Breast epithelium (tissue), 4 donors: ENCODE data around the gene SNTG2. TPM values are rescaled to one million over a fixed set of nuclear protein-coding genes. Genes with fewer than 3 reads are reported as not detected.

Source experiments
- DNase-seq, 2 donors: peaks; one replicate each; pipeline ENCODE4 v3.0.0-alpha.2; 2019; ENCODE audit warnings: low spot score in 2 of 2
- H3K27ac ChIP-seq, 2 donors: fragments of 200-600 bp; sonication (generic) in 1 of 2; one replicate each; pipeline ENCODE4 v1.5.1; 2016 to 2019; ENCODE audit warnings: mild to moderate bottlenecking in 1 of 2
- H3K27me3 ChIP-seq, 2 donors: fragments of 200-600 bp; sonication (generic) in 1 of 2; one replicate each; pipeline versions ENCODE4 v1.5.1 to v1.6.0; 2017 to 2019; ENCODE audit warnings: control low read depth in 1 of 2, mild to moderate bottlenecking in 1 of 2
- H3K36me3 ChIP-seq: fragments of 200-600 bp; one replicate; pipeline ENCODE4 v1.5.1; 2019
- H3K4me1 ChIP-seq, 2 donors: fragments of 200-600 bp; sonication (generic); one replicate each; pipeline ENCODE4 v1.5.1; 2016 to 2019; ENCODE audit warnings: control low read depth in 1 of 2
- H3K4me3 ChIP-seq, 3 donors: fragments of 200-600 bp; sonication (generic); 1 replicate in 2 of 3; 2 replicates in 1 of 3; pipeline ENCODE4 v1.5.1; 2016 to 2019; ENCODE audit warnings: mild to moderate bottlenecking in 3 of 3, moderate library complexity in 2 of 3
- H3K9me3 ChIP-seq, 2 donors: fragments of 200-600 bp; sonication (generic) in 1 of 2; one replicate each; pipeline ENCODE4 v1.5.1; 2016 to 2019; ENCODE audit warnings: control low read depth in 1 of 2
- POLR2A ChIP-seq: fragments of 450-650 bp; IDR thresholded peaks from one replicate; pipeline ENCODE4 v1.6.1; 2016; ENCODE audit warnings: antibody characterized with exemption, mild to moderate bottlenecking, moderate library complexity
- POLR2AphosphoS5 ChIP-seq, 3 donors: sonication (generic); formaldehyde crosslinking; IDR thresholded peaks; one replicate each; pipeline ENCODE4 v1.6.1; 2017; ENCODE audit warnings: antibody characterized with exemption in 3 of 3
- intact Hi-C: fragments of 100-400 bp; cut with DNase I; formaldehyde crosslinking; loops from one replicate; pipeline ENCODE4 v1.15.1; 2023; ENCODE audit warnings: low total_unique reads
- total RNA-seq, 3 donors: library from RNA; depleted of rRNA; stranded (reverse); fragments of >200 nt; gene quantifications; one replicate each; pipeline ENCODE4 v1.1.0, GENCODE V29; 2016
- TF ChIP-seq, protein P1 (sequence below), 3 donors: fragments of 450-650 bp; IDR thresholded peaks; one replicate each; pipeline ENCODE4 v1.5.1; 2016 to 2017; ENCODE audit warnings: antibody characterized with exemption in 3 of 3, mild to moderate bottlenecking in 3 of 3, moderate library complexity in 3 of 3

The SNTG2 gene
- total RNA-seq, 3 donors from 2014 or later, result 4.6 to 7.4 (median 6.0) TPM

DNA sequence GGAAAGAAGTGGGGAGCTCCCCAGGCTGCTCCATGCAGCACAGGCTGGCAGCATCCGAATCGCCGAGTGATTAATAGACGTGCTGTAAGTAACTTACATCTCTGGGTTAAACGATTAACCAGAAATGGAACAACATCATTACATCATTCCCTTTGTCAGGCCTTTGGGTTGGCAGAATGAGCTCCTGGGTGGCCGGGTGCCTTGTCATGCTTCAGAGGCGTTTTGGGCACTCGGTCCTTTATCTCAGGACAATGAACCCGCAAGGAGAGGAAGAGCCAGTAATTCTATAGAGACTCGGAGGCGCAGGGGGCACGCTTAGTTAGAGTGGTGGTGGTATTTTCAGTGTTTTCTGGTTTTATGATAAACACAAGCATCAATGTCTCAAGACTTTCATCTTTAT is 315.7 kb downstream of the SNTG2 start:
- TF ChIP-seq, protein P1, sequence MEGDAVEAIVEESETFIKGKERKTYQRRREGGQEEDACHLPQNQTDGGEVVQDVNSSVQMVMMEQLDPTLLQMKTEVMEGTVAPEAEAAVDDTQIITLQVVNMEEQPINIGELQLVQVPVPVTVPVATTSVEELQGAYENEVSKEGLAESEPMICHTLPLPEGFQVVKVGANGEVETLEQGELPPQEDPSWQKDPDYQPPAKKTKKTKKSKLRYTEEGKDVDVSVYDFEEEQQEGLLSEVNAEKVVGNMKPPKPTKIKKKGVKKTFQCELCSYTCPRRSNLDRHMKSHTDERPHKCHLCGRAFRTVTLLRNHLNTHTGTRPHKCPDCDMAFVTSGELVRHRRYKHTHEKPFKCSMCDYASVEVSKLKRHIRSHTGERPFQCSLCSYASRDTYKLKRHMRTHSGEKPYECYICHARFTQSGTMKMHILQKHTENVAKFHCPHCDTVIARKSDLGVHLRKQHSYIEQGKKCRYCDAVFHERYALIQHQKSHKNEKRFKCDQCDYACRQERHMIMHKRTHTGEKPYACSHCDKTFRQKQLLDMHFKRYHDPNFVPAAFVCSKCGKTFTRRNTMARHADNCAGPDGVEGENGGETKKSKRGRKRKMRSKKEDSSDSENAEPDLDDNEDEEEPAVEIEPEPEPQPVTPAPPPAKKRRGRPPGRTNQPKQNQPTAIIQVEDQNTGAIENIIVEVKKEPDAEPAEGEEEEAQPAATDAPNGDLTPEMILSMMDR (IDR thresholded peaks at IDR 0.05), result no peak
- no peak for TF ChIP-seq POLR2A
- Histone ChIP-seq H3K4me1 (no peaks in the 10 kb centered on the region), H3K9me3 (no peaks in the 10 kb centered on the region), H3K27me3 (peaks cover 0 to 7% of the 10 kb centered on the region in 2 donors), H3K4me3 (no peak overlapping the region), H3K27ac (no peak overlapping the region), H3K36me3 (no peaks in the 10 kb centered on the region)
- DNase-seq, result no peak
- intact Hi-C loops, result no loop called here

DNA sequence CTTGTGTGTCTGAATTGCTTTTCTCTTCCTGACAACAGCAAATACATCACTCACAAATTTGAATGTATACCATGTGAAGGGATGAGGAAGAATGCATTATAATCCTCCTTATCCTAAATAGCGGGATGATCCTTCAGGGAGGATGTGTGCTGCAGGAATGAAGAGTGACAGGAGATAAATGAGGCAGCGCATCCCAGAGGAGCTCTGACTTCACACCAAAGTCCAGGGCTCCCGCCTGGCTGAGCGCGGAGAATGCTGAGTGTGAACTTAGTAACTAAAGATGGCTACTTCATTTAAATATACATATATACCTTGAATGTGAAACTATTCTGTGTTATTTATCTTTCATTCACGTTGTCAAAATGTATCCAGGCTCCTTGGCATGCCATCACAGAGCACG is 317.4 kb downstream of the SNTG2 start:
- H3K9me3 ChIP-seq, result no peaks in the 10 kb centered on the region
- TF ChIP-seq POLR2A (no peak), POLR2AphosphoS5 (IDR thresholded peaks at IDR 0.05) (no peak)
- TF ChIP-seq, protein P1 (IDR thresholded peaks at IDR 0.05), result no peak
- no peaks in the 10 kb centered on the region for H3K4me1 ChIP-seq
- no peak overlapping the region for H3K27ac ChIP-seq
- H3K36me3 ChIP-seq, result no peaks in the 10 kb centered on the region
- H3K27me3 ChIP-seq, result peaks cover 0 to 7% of the 10 kb centered on the region in 2 donors
- intact Hi-C loops, result no loop called here
- no peak overlapping the region for H3K4me3 ChIP-seq
- DNase-seq, result no peak

GRCh38 chr2:1269812-1270211 is 319.2 kb downstream of the SNTG2 start:
- TF ChIP-seq POLR2AphosphoS5 (IDR thresholded peaks at IDR 0.05) (no peak), POLR2A (no peak)
- TF ChIP-seq, protein P1 (IDR thresholded peaks at IDR 0.05), result no peak
- intact Hi-C loops, result no loop called here
- Histone ChIP-seq H3K9me3 (peaks cover 0 to 8% of the 10 kb centered on the region in 2 donors), H3K27ac (no peak overlapping the region), H3K4me3 (no peak overlapping the region), H3K27me3 (peaks cover 0 to 7% of the 10 kb centered on the region in 2 donors), H3K36me3 (no peaks in the 10 kb centered on the region), H3K4me1 (no peaks in the 10 kb centered on the region)
- DNase-seq, result no peak

DNA sequence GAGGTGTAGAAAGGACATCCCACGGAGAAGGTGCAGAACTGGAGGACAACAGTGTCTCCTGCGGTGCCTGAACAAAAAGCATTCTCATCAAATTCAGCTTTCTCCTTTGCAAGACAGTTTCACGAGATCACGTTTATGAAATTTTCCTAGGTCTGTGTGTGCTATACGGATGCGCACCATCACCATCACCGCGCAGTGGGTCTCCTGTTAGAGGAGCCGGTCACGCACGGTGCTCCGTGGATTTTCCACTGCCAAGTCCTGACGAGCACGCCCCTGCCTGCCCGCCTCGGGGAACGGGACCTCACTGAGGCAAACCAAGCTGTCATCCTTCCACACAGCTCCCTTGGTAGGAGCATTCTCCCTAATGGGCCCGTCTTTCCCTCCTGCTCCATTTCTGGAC is 322.2 kb downstream of the SNTG2 start:
- DNase-seq, result no peak
- peaks cover 0 to 19% of the 10 kb centered on the region in 2 donors for H3K9me3 ChIP-seq
- no peak for TF ChIP-seq POLR2AphosphoS5 (IDR thresholded peaks at IDR 0.05)
- TF ChIP-seq, protein P1 (IDR thresholded peaks at IDR 0.05), result no peak
- TF ChIP-seq POLR2A, result no peak
- intact Hi-C loops, result no loop called here
- H3K4me3 ChIP-seq, result no peak overlapping the region
- peaks cover 0 to 7% of the 10 kb centered on the region in 2 donors for H3K27me3 ChIP-seq
- H3K27ac ChIP-seq, result no peak overlapping the region
- H3K4me1 ChIP-seq, result no peaks in the 10 kb centered on the region
- H3K36me3 ChIP-seq, result no peaks in the 10 kb centered on the region

DNA sequence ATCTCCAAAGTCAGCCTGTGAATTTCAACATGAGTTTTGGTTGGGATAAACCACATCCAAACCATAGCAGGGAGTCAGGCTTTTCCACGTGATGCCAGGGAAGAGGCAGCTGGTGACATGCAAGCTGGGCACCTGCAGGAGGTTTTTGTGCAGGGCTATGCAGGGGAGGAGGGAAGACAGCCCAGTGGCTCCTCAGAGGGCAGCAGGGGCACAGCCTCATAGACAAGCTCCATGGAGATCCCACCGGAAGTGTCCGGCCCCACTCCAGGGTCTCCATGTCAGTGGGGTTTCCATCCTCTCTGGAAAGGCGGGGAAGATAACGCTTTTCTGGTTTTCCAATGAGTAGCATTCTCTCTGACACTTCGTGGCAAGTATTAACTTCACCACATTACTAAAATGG is 327.0 kb downstream of the SNTG2 start:
- TF ChIP-seq POLR2AphosphoS5 (IDR thresholded peaks at IDR 0.05), result no peak
- no peak for TF ChIP-seq POLR2A
- TF ChIP-seq, protein P1 (IDR thresholded peaks at IDR 0.05), result no peak

More for the DNA sequence above, 327.0 kb downstream of the SNTG2 start:
- intact Hi-C loops, result no loop called here
- Histone ChIP-seq H3K4me1 (no peaks in the 10 kb centered on the region), H3K27ac (no peak overlapping the region), H3K27me3 (no peaks in the 10 kb centered on the region), H3K9me3 (peaks cover 0 to 19% of the 10 kb centered on the region in 2 donors), H3K4me3 (no peak overlapping the region), H3K36me3 (no peaks in the 10 kb centered on the region)
- no peak for DNase-seq
